ENCODE measurements around the gene SH2D7.
"Not testable (repeated sequence)": the region's sequence is repeated elsewhere in the genome, so short reads cannot be mapped to it uniquely, and the experiment has no call there.

SH2D7 gene

GRCh38 chr15:78146425-78147154 lies 54.2 kb downstream of the SH2D7 start:
- DNase-seq (ENCODE audit: low spot score), result no peak

- DNase-seq (ENCODE audit: low spot score), result no peak
Measured at GRCh38 chr15:78147566-78147965, 55.2 kb downstream of the SH2D7 start.

GRCh38 chr15:78148392-78149067 lies 56.2 kb downstream of the SH2D7 start:
- no peak for DNase-seq (ENCODE audit: low spot score)

- DNase-seq (ENCODE audit: low spot score), result peak; percentile 99
Measured at GRCh38 chr15:78149068-78149804, 56.9 kb downstream of the SH2D7 start, which contains the start of gene IDH3A. IDH3A (plus strand) TSS chr15:78149362; CDS start chr15:78149404, 42 bp downstream.

GRCh38 chr15:78149805-78150751 lies 57.7 kb downstream of the SH2D7 start:
- DNase-seq (ENCODE audit: low spot score), result no peak

GRCh38 chr15:78151075-78151474 lies 58.7 kb downstream of the SH2D7 start:
- not testable (repeated sequence) for DNase-seq (ENCODE audit: low spot score)
